HG03060 (cell line): ENCODE data around the gene FAM98C.
"Not testable (repeated sequence)": the region's sequence is repeated elsewhere in the genome, so short reads cannot be mapped to it uniquely, and the experiment has no call there.

Experiments
- ATAC-seq: cut with Tn5 transposase; IDR thresholded peaks from one replicate; pipeline ENCODE4 v1.9.1; 2021; ENCODE audit warnings: low read depth, moderate number of reproducible peaks; ENCODE audit not compliant: unreplicated experiment

The FAM98C gene

DNA sequence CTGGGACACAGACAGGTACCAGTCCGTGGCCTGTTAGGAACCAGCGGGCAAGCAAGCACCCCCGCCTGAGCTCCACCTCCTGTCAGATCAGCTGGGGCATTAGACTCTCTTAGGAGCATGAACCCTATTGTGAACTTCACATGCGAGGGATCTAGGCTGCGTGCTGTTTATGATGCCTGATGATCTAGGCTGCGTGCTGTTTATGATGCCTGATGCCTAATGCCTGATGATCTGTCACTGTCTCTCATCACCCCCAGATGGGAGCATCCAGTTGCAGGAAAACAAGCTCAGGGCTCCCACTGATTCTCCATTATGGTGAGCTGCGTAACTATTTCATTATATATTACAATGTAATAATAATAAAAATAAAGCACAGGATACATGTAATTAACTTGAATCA lies 19.5 kb downstream of the FAM98C start:
- no peak for ATAC-seq

DNA sequence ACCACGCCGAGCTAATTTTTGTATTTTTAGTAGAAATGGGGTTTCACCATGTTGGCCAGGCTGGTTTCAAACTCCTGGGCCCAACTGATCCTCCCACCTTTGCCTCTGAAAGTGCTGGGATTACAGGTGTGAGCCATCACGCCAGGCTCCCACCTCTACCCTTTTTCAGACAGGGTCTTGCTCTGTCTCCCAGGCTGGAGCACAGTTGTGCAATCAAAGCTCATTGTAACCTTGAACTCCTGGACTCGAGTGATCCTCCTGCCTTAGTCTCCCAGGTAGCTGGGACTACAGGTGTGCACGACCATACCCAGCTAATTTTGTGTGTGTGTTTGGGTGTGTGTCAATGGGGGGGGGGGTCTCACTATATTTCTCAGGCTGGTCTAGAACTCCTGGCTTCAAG lies 21.4 kb downstream of the FAM98C start:
- no peak for ATAC-seq

DNA sequence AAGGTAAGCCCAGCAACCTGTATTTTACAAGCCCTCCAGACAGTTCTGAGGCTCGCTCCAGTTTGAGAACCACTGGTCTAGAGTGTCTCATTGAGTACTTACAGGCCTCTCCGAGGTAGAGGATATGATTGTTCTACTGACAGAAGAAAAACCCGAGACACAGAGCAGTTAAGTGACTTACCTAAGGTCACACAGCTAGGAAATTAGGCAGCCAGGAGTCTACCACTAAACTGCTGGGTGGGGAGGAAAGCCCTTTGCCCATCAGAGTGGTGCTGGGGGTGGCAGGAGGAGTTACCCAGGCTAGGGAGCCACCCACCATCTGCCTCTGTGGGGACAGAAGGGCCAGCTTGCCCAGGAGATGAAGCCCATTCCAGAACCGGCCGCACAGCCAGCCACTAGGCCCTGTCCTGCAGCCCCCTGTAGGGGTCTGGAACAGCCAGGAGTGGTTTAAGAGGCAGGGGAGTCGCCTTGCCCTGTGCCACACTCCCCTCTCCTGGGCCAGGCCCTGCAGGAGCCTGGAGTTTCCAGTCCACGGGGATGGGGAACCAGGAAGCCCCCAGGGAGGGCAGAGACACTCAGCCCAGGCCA lies 22.4 kb downstream of the FAM98C start:
- ATAC-seq = no peak

DNA sequence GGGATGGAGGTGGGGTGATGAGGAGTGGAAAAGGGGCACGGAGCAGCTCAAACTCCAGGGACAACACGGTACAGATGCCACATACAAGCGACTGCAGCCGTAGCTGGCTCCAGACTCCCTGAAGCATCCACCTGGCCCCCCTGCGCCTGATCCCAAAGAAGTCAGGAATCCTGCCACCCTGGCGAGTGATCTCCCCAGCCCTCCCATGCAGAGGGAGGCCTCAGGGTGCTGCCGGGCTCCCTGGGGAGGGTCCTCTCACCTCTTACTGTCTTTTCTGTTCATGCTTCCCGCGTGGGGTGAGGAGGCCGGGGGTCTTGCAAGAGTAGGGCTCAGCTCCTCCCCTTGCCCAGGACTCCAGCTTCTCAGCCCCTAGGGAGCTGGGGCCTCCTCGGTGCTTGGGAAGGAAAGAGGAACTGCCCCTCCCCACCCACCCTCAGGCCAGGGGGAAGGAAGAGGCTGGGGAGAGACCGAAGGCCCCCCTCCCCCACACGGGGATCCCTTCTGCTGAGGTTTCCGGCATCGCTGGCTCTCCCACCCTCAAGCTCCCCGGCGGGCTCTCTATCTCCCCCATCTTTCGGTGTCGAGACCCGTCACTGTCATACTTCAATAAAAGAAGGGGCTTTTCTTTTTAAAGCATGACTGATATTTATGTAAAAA lies 23.0 kb downstream of the FAM98C start, which contains the start of gene RASGRP4:
RASGRP4 (minus strand) TSS at position 410 of the 657 bp plus-strand sequence; CDS start at position 282, 128 bp downstream.
- ATAC-seq = no peak

DNA sequence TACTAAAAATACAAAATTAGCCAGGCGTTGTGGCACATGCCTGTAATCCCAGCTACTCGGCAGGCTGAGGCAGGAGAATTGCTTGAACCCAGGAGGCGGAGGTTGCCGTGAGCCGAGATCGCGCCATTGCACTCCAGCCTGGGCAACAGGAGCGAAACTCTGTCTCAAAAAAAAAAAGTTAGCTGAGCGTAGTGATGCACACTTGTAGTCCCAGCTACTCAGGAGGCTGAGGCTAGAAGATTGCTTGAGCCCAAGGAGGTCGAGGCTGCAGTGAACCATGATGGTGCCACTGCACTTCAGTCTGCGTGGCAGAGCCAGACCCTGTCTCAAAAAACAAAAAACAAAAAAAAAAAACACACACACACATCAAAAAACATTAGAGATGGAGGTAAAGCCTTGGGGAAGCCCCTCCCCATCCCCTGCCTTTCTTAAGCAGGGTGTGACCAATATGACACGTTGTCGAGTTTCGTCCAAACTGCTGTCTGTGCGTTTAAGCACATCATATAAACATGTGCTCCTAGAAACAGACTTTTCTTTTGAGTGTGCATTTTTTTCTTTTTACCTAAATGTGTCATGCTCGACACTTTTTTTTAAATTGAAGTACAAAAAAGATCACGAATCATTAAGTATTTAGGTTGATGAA lies 24.3 kb downstream of the FAM98C start:
- not testable (repeated sequence) for ATAC-seq

DNA sequence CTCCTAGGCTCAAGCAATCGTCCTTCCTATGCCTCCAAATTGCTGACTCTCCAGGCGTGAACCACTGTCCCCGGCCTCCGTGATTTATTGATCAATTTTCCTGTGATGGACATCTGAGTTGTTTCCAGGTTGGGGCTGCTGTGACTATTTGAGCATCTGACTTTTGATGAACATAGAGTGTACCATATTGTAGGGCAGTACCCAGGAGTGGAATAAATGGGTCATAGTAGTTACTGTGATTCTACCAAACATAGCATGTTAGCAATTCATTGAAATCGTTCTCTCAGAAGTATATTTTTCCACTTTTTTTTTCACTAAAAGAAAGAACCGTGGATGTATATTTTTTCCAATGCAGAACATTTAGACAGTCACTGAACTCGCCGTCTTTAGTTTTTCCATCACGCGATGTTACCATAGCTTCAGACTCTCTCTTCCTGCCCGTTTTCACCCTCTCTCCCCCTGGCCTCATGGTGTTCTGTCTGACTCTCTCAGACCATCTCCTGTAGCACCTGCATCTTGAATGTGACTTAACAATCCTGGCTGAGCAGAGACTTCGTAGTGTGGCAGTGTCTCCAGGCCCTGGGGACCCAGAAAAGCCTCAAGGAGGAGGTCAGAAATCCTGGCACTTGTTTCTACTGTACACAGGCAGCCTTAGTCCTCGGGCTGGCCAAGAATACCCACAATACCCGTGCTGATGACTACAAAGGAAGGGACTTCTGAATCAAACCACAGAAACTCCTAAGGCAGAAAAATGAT lies 26.3 kb downstream of the FAM98C start:
- ATAC-seq = no peak

DNA sequence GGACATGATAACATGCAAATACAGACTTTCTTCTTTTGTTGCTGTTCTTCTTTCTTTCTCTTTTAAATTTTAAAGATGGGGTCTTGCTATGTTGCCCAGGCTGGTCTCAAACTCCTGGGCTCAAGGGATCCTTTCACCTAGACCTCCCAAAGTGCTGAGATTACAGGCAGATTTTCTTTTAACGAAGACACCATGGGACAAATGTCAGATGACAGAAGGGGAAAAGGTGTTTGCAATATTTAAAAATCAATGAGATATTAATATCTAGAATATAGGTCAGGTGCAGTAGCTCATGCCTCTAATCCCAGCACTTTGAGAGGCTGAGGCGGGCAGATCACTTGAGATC lies 26.9 kb downstream of the FAM98C start:
- ATAC-seq = no peak

DNA sequence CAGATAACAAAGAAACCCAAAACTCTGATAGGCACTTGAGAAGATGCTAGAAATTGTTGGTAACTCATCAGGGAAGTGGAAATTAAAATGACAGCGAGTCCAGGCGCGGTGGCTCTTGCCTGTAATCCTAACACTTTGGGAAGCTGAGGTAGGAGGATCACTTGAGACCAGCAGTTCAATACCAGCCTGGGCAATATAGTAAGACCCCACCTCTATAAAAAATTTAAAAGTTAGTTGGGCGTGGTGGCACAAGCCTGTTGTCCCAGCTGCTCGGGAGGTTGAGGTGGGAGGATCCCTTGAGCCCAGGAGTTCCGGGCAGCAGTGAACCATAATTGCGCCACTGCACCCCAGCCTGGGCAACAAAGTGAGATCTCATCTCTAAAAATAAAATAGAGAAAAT lies 28.0 kb downstream of the FAM98C start:
- ATAC-seq = no peak

DNA sequence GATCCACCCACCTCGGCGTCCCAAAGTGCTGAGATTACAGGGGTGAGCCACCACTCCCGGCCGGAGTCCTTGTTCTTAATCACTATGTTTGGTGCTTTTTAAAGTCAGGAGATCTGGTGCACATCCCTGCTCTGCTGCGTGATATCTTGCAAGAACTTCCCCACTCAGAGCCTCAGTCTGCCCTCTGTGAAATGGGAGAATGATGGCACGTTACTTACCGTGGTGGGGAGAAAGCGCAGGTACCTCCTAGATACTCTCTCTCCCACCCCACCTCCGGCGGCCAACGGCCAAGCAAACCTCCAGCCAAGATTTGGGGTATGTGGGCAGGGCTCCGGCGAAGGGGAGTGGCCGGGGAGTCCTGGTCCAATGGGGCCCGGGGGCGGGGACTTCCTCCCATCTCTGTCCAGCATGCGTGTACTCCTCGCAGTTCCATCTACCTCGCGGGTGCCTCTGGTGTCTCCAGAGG lies 30.4 kb downstream of the FAM98C start, which contains the start of gene RYR1:
RYR1 (plus strand) TSS at position 424 of the 466 bp plus-strand sequence. CDS start 139 bp downstream, outside the sequence.
- ATAC-seq = no peak

DNA sequence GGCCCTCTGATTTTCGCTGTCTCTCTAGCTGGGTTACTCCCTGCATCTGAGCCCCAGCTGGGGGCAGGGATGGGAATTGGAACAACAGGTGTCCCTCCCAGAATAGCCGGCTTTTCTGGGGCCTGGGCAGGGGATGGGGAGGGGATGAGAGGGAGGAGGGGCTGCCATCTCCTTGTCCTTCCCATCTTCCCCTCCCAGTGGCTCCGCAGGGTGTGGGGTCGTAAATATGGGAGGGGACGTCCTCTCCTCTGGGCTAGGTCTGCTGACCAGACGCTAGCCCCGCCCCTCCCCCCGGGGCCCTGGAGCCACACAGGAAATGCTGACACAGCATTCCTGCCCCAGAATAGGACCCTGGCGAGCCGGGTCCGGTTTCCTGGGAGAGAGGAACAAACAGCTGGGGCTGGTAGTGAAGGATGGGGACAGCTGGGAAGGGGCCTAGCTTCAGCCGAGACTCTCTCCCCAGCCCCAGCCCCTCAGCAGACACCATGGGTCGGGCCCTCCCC lies 31.7 kb downstream of the FAM98C start:
- no peak for ATAC-seq

DNA sequence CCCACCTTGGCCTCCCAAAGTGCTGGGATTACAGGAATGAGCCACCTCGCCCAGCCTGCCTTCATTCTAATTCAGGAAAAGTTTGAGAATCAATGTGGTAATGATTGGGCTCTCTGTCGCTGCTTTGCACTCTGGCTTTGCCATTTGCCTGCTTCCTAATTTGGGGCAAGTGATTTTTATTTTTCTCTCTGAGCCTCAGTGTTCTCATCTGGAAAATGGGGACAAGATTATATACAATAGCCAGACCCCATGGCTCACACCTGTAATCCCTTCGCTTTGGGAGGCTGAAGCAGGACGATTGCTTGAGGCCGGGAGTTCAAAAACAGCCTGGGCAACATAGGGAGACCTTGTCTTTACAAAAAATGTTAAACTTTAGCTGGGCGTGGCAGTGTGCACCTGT lies 34.4 kb downstream of the FAM98C start:
- ATAC-seq = no peak

DNA sequence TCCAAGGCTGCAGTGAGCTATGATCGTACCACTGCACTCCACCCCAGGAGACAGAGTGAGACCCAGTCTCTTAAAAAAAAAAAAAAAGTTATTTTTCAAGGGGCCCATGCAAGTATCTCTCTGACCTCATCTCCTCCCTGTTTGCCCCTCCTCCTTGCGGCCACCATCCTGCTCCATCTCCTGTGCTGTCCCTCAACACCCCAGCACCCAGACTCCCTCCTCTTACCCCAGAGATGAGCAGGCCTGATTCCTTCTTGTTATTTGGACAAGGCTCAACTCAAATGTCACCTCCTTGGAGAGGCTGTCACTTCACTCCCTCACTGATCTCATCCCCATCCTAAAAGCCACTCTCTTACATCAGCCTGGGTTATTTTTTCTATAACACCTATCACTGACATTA lies 35.0 kb downstream of the FAM98C start:
- ATAC-seq = no peak

DNA sequence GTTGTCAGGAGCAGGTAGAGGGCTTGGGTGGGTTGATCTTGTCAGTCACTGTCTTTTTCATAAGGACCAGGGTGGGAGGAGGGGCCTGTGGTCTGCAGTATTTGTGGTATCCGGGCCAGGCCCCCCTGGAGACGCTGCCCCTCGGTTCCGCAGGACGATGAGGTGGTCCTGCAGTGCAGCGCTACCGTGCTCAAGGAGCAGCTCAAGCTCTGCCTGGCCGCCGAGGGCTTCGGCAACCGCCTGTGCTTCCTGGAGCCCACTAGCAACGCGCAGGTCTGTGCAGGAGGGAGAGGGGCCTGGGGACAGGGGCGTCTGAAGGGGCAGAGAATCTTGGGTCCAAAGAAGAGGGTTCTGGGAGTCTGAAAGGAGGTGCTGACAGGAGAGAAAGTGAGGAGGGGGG lies 37.7 kb downstream of the FAM98C start:
- no peak for ATAC-seq

DNA sequence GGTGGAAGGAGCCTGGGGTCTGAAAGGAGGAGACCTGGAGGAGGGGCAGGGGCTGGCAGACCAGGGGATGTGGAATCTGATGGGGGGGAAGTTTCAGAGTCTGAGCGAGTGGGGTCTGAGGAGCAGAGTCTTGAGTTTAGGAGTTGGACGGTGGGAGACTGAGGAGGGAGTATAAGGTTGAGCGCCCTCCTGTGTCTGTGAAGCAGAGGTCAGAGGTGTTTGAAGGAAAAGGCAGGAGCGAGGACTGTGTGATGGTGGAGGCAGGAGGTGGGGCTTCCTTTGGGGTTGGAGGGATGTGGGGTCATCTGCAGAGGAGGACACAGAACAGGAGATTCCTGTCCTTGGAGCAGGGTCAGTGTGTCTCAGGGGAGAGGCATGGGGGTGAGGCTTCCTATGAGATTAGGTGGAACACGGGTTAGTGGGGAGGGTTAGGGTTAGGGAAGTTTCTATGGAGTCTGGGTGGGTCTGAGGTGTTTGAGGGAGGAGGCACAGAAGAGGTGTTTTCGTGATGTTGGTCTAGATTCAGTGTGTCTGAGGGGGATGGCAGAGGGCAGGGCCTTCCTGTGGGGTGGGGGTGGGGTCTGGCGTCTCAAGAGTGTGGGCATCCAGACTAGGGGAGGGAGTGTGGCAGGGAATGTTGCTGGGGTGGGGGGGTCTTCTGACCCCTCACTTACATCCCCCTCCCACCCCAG lies 38.9 kb downstream of the FAM98C start:
- no peak for ATAC-seq

DNA sequence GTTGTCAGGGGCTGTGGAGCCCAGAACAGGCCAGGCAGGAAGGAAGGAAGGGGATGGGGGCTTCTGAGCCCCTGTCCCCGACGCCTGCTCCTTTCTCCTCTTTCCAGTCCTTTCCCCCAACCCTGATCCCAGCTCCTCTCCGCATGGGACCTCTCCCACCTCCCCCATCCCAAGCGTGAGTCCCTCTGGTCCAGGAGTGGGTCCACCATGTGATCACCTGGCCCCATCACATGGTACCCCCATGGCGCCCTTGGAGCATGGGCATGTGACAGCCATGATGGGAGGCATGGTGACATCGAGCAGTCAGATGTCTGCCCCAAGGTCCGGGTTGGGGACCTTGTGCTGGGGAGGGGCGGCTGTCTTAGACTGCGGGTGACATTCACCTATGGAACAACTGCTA lies 39.8 kb downstream of the FAM98C start:
- ATAC-seq = no peak

DNA sequence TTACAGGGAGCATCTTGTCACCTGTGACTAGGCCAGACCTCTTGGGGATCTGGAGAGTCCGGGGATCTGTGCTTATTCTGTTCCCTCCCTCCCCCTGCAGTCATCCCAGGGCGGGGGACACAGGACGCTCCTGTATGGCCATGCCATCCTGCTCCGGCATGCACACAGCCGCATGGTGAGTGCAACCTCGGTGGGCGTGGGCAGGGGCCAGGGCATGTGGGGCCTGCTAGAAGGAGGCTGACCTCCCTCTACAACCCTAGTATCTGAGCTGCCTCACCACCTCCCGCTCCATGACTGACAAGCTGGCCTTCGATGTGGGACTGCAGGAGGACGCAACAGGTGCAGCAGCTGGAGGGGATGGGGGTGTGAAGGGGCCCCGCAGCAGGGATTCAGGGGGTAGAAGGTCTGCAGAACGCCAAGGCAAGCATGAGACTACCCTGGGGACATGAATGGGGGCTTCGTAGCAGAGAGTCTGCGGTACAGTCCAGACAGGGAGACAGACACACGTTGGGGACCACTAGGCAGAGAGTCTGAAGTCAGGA lies 40.6 kb downstream of the FAM98C start:
- ATAC-seq = no peak

DNA sequence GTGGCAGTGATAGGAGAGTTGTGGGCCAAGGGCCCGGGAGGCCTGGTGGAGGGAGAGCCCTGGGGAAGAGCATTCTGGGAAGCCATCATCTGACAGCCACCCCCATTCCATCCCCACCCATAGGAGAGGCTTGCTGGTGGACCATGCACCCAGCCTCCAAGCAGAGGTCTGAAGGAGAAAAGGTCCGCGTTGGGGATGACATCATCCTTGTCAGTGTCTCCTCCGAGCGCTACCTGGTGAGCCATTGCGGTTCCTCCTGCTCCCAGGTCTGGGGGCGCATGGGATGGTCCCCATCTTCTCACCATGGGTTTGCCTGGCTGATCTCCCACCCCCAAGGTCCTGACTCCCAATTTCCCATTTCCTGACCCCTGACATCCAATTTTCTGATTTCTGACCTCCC lies 41.1 kb downstream of the FAM98C start:
- ATAC-seq = no peak

DNA sequence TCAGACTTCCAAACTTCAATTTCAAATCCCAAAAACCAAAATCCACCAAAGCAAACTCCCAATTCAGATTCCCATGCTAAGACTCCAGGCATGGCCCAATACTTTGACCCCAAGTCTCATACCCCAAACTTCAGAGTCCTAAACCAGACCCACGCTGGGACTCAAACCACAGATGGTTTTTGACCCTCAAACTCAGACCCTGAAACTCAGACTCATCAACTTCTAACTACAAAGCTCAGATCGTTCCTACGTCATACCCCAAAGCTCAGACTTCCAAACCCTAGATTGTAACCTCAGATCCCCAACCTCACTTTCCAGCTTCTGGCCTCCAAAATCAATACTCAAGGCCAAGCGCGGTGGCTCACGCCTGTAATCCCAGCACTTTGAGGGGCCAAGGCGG lies 42.5 kb downstream of the FAM98C start:
- no peak for ATAC-seq

DNA sequence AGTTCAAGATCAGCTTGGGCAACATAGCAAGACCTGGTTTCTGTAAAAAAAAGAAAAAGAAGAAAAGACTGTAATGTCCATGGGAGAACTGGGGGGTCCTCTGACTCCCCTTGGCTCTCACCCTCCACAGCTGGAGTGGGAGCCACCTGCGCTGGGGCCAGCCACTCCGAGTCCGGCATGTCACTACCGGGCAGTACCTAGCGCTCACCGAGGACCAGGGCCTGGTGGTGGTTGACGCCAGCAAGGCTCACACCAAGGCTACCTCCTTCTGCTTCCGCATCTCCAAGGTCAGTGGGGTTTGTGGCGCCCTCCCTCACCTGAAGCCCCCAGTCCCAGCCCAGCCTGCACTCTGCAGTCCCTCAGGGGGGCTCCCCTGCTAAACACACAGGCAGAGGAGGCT lies 45.3 kb downstream of the FAM98C start:
- ATAC-seq = no peak

DNA sequence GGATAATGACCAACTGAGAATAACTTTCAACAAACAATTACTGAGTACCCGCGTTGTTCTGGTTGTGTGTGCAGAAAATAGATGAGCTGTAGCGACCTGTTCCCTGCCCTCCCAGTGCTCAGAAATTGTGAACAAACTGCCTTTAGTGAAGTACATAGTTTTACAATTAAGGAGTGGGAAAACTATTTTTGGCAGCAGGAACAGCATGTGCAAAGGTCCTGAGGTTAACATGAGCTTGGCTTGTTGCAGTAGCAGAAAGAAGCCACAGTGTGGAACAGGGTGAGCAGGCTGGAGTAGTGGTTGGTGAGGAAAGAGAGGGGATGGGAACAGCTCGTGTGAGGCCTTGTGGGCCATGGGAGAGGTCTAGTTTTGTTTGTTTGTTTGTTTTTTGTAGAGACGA lies 46.6 kb downstream of the FAM98C start:
- ATAC-seq = no peak
